ENCODE measurements around the gene HINT2.

The HINT2 gene

GRCh38 chr9:35795695-35796094, 19.1 kb downstream of the HINT2 start:
- no peak for TF ChIP-seq ZFX (IDR thresholded peaks at IDR 0.05)
- TF ChIP-seq CTCF (conservative IDR thresholded peaks at IDR 0.05) = no peak
- H3K27ac ChIP-seq = no peak overlapping the region

- H3K27ac ChIP-seq = no peak overlapping the region
- TF ChIP-seq CTCF (conservative IDR thresholded peaks at IDR 0.05) (no peak), ZFX (IDR thresholded peaks at IDR 0.05) (no peak)
Measured at GRCh38 chr9:35793461-35793860, 21.4 kb downstream of the HINT2 start.

- no peak overlapping the region for H3K27ac ChIP-seq
- no peak for TF ChIP-seq ZFX (IDR thresholded peaks at IDR 0.05)
- no peak for TF ChIP-seq CTCF (conservative IDR thresholded peaks at IDR 0.05)
Measured at GRCh38 chr9:35792826-35793225, 22.0 kb downstream of the HINT2 start.

GRCh38 chr9:35792024-35792813, 22.6 kb downstream of the HINT2 start:
- H3K27ac ChIP-seq = no peak overlapping the region
- TF ChIP-seq ZFX (IDR thresholded peaks at IDR 0.05) = no peak
- TF ChIP-seq CTCF (conservative IDR thresholded peaks at IDR 0.05) = no peak

- no peak for TF ChIP-seq CTCF (conservative IDR thresholded peaks at IDR 0.05)
- no peak for TF ChIP-seq ZFX (IDR thresholded peaks at IDR 0.05)
Measured at GRCh38 chr9:35791297-35791921, 23.4 kb downstream of the HINT2 start, which contains the start of gene NPR2. Gene NPR2 (plus strand): TSS chr9:35791591. CDS start chr9:35792409, 818 bp downstream.

GRCh38 chr9:35790385-35791296, 24.2 kb downstream of the HINT2 start:
- H3K27ac ChIP-seq = no peak overlapping the region

More at GRCh38 chr9:35791297-35791921, 23.4 kb downstream of the HINT2 start, which contains the start of gene NPR2:
- no peak within 1 kb of the TSS for H3K27ac ChIP-seq

More at GRCh38 chr9:35790385-35791296, 24.2 kb downstream of the HINT2 start:
- no peak for TF ChIP-seq ZFX (IDR thresholded peaks at IDR 0.05)
- TF ChIP-seq CTCF (conservative IDR thresholded peaks at IDR 0.05) = peak; percentile 93
